ENCODE data around the gene SYTL2.
A peak's percentile ranks its signal among the peaks of the same experiment; 100 is the strongest.
"Not testable (repeated sequence)": the region's sequence is repeated elsewhere in the genome, so short reads cannot be mapped to it uniquely, and the experiment has no call there.

SYTL2 gene

GRCh38 chr11:85672105-85672902 is 138.6 kb downstream of the SYTL2 start:
- no peak for DNase-seq

GRCh38 chr11:85670949-85671663 is 139.8 kb downstream of the SYTL2 start:
- not testable (repeated sequence) for DNase-seq

GRCh38 chr11:85668157-85668556 is 142.8 kb downstream of the SYTL2 start:
- no peak for DNase-seq

GRCh38 chr11:85666687-85667086 is 144.3 kb downstream of the SYTL2 start:
- no peak for DNase-seq

- DNase-seq = no peak
Measured at GRCh38 chr11:85665733-85666132, 145.2 kb downstream of the SYTL2 start.

GRCh38 chr11:85664615-85665481 is 146.1 kb downstream of the SYTL2 start, which contains the start of gene CREBZF:
Gene CREBZF, minus strand, starts transcription at chr11:85665129. Its CDS starts 254 bp downstream, at chr11:85664875.
- peak; percentile 97 for DNase-seq

GRCh38 chr11:85663753-85664614 is 147.0 kb downstream of the SYTL2 start:
- DNase-seq = peak; percentile 81

- no peak for DNase-seq
Measured at GRCh38 chr11:85663080-85663752, 147.7 kb downstream of the SYTL2 start.

GRCh38 chr11:85661972-85662664 is 148.8 kb downstream of the SYTL2 start:
- DNase-seq = no peak

GRCh38 chr11:85658180-85658579 is 152.8 kb downstream of the SYTL2 start:
- no peak for DNase-seq

- no peak for DNase-seq
Measured at GRCh38 chr11:85656777-85657176, 154.2 kb downstream of the SYTL2 start.

GRCh38 chr11:85654343-85654742 is 156.6 kb downstream of the SYTL2 start:
- not testable (repeated sequence) for DNase-seq

- DNase-seq = peak; percentile 26
Measured at GRCh38 chr11:85652786-85653447, 158.0 kb downstream of the SYTL2 start.

- DNase-seq = no peak
Measured at GRCh38 chr11:85651118-85651517, 159.8 kb downstream of the SYTL2 start.

GRCh38 chr11:85647604-85648299 is 163.2 kb downstream of the SYTL2 start, which contains the start of gene TMEM126A:
Gene TMEM126A, plus strand, starts transcription at chr11:85647967. Its CDS starts 2,289 bp downstream, at chr11:85650256.
- peak; percentile 86 for DNase-seq

GRCh38 chr11:85647078-85647477 is 163.9 kb downstream of the SYTL2 start:
- no peak for DNase-seq

Measured in inflammatory macrophage treated with lipopolysaccharide for 4 hours (primary cell).